Peyer's patch (tissue), 4 donors: Measurements from ENCODE around the gene PTTG2. TPM values are rescaled to one million over a fixed set of nuclear protein-coding genes. Genes with fewer than 3 reads are reported as not detected.

ENCODE experiments used
- DNase-seq, 3 donors: peaks; one replicate each; pipeline ENCODE4 v3.0.0-alpha.2; 2017 to 2019
- H3K27ac ChIP-seq, 4 donors: fragments of 200-600 bp; sonication (generic); one replicate each; pipeline ENCODE4 v1.5.1; 2016 to 2019
- H3K27me3 ChIP-seq, 2 donors: fragments of 200-600 bp; sonication (generic); one replicate each; pipeline ENCODE4 v1.5.1; 2019
- H3K36me3 ChIP-seq, 3 donors: fragments of 200-600 bp; sonication (generic); one replicate each; pipeline ENCODE4 v1.5.1; 2016 to 2019
- H3K4me1 ChIP-seq, 4 donors: fragments of 200-600 bp; sonication (generic); one replicate each; pipeline ENCODE4 v1.5.1; 2016 to 2019
- H3K4me3 ChIP-seq, 4 donors: fragments of 200-600 bp; sonication (generic); 1 replicate in 3 of 4; 2 replicates in 1 of 4; pipeline ENCODE4 v1.5.1; 2016 to 2019; ENCODE audit warnings: mild to moderate bottlenecking in 1 of 4
- H3K9me3 ChIP-seq, 4 donors: fragments of 200-600 bp; sonication (generic); one replicate each; pipeline ENCODE4 v1.5.1; 2016 to 2019; ENCODE audit warnings: mild to moderate bottlenecking in 1 of 4
- CTCF ChIP-seq, 6 experiments: fragments of 450-650 bp in 4 of 6; fragments of 200-600 bp in 2 of 6; sonication (generic) in 1 of 6; IDR thresholded peaks; one replicate each; pipeline ENCODE4 v1.5.1; 2017 to 2019; ENCODE audit warnings: antibody characterized with exemption in 6 of 6, mild to moderate bottlenecking in 3 of 6, moderate library complexity in 1 of 6
- POLR2A ChIP-seq, 2 donors: fragments of 450-650 bp; IDR thresholded peaks; one replicate each; pipeline ENCODE4 v1.5.1; 2017; ENCODE audit warnings: antibody characterized with exemption in 2 of 2, mild to moderate bottlenecking in 2 of 2, moderate library complexity in 2 of 2
- total RNA-seq, 4 donors: library from RNA; depleted of rRNA; stranded (reverse); fragments of >200 nt; gene quantifications; one replicate each; pipeline ENCODE4 v1.1.0, GENCODE V29; 2016

The PTTG2 gene
- total RNA-seq, 4 donors from 2014 or later = 2.5 to 8.3 TPM; not detected in 2

- DNase-seq = no peak
- TF ChIP-seq POLR2A (IDR thresholded peaks at IDR 0.05) = no peak
- no peak for TF ChIP-seq CTCF (IDR thresholded peaks at IDR 0.05)
- no peaks in the 10 kb centered on the region for H3K36me3 ChIP-seq
- H3K4me1 ChIP-seq = peaks cover 0 to 12% (median 0%) of the 10 kb centered on the region in 4 donors
- H3K4me3 ChIP-seq = no peak overlapping the region
- peak overlapping the region in 1 of 4 donors; percentile 33 for H3K27ac ChIP-seq
- no peaks in the 10 kb centered on the region for H3K9me3 ChIP-seq
- no peaks in the 10 kb centered on the region for H3K27me3 ChIP-seq
Observed at GRCh38 chr4:37982736-37983135, 22.5 kb downstream of the PTTG2 start.

- no peak overlapping the region for H3K4me3 ChIP-seq
- H3K27me3 ChIP-seq = no peaks in the 10 kb centered on the region
- DNase-seq = no peak
- no peak overlapping the region for H3K27ac ChIP-seq
- TF ChIP-seq POLR2A (IDR thresholded peaks at IDR 0.05) (no peak), CTCF (IDR thresholded peaks at IDR 0.05) (no peak)
- H3K4me1 ChIP-seq = peaks cover 0 to 3% (median 0%) of the 10 kb centered on the region in 4 donors
- H3K9me3 ChIP-seq = no peaks in the 10 kb centered on the region
- no peaks in the 10 kb centered on the region for H3K36me3 ChIP-seq
Observed at GRCh38 chr4:37983951-37984350, 23.8 kb downstream of the PTTG2 start.

GRCh38 chr4:37985730-37986275 lies 25.6 kb downstream of the PTTG2 start:
- Histone ChIP-seq H3K27me3 (no peaks in the 10 kb centered on the region), H3K4me3 (no peak overlapping the region), H3K27ac (no peak overlapping the region), H3K4me1 (peaks cover 0 to 4% (median 0%) of the 10 kb centered on the region in 4 donors), H3K36me3 (no peaks in the 10 kb centered on the region), H3K9me3 (no peaks in the 10 kb centered on the region)
- no peak for DNase-seq
- TF ChIP-seq CTCF (IDR thresholded peaks at IDR 0.05) (no peak), POLR2A (IDR thresholded peaks at IDR 0.05) (no peak)

- H3K27me3 ChIP-seq = no peaks in the 10 kb centered on the region
- no peak overlapping the region for H3K4me3 ChIP-seq
- no peak for TF ChIP-seq POLR2A (IDR thresholded peaks at IDR 0.05)
- no peak for TF ChIP-seq CTCF (IDR thresholded peaks at IDR 0.05)
- peaks cover 0 to 11% (median 0%) of the 10 kb centered on the region in 4 donors for H3K4me1 ChIP-seq
- H3K27ac ChIP-seq = no peak overlapping the region
- DNase-seq = no peak
- H3K9me3 ChIP-seq = no peaks in the 10 kb centered on the region
- H3K36me3 ChIP-seq = no peaks in the 10 kb centered on the region
Observed at GRCh38 chr4:37988670-37989069, 28.5 kb downstream of the PTTG2 start.

GRCh38 chr4:37989398-37990260 lies 29.4 kb downstream of the PTTG2 start:
- no peak for TF ChIP-seq POLR2A (IDR thresholded peaks at IDR 0.05)
- no peak for TF ChIP-seq CTCF (IDR thresholded peaks at IDR 0.05)
- peaks cover 0 to 13% (median 0%) of the 10 kb centered on the region in 4 donors for H3K4me1 ChIP-seq
- no peaks in the 10 kb centered on the region for H3K36me3 ChIP-seq
- no peaks in the 10 kb centered on the region for H3K9me3 ChIP-seq
- H3K4me3 ChIP-seq = no peak overlapping the region
- no peaks in the 10 kb centered on the region for H3K27me3 ChIP-seq
- H3K27ac ChIP-seq = peak overlapping the region; percentile 2 to 57 (median 20)
- DNase-seq = no peak
